Natural killer cell treated with Interleukin-12 subunit alpha and Interleukin-12 subunit beta and Interleukin-15 and Interleukin-18, amount 100 ng/mL, for 72 hours (primary cell): Measurements from ENCODE around the gene PDZRN4. TPM values are rescaled to one million over a fixed set of nuclear protein-coding genes. Genes with fewer than 3 reads are reported as not detected.
"Not testable (repeated sequence)": the region's sequence is repeated elsewhere in the genome, so short reads cannot be mapped to it uniquely, and the experiment has no call there.

Source experiments
- ATAC-seq, 2 donors: fragments of 150-1000 bp; cut with Tn5 transposase in 1 of 2; sonication (Bioruptor Pico), chemical (Tn5 transposase) in 1 of 2; 2 replicates each; pipeline ENCODE4 v1.10.0; 2021
- DNase-seq: peaks from one replicate; pipeline ENCODE4 v3.0.0; 2022; ENCODE audit warnings: low spot score
- H3K27ac Mint-ChIP-seq, 2 donors: 1 replicate in 1 of 2; 2 replicates in 1 of 2; pipeline ENCODE4 v1.8.0; 2022; ENCODE audit warnings: mixed read lengths in 2 of 2, mild to moderate bottlenecking in 1 of 2, moderate library complexity in 1 of 2
- H3K27me3 Mint-ChIP-seq, 2 donors: 1 replicate in 1 of 2; 2 replicates in 1 of 2; pipeline ENCODE4 v1.8.0; 2022; ENCODE audit warnings: mixed read lengths in 2 of 2
- H3K36me3 Mint-ChIP-seq: one replicate; pipeline ENCODE4 v1.8.0; 2022; ENCODE audit warnings: mixed read lengths
- H3K4me1 Mint-ChIP-seq, 2 donors: 1 replicate in 1 of 2; 2 replicates in 1 of 2; pipeline ENCODE4 v1.8.0; 2022; ENCODE audit warnings: low read depth in 2 of 2, mixed read lengths in 2 of 2, mild to moderate bottlenecking in 1 of 2
- H3K4me3 Mint-ChIP-seq: one replicate; pipeline ENCODE4 v1.8.0; 2022; ENCODE audit warnings: mixed read lengths
- H3K9me3 Mint-ChIP-seq: 2 replicates; pipeline ENCODE4 v1.8.0; 2022; ENCODE audit warnings: mixed read lengths
- total RNA-seq, 2 donors: library from RNA; stranded (reverse); gene quantifications; one replicate each; pipeline ENCODE4 v1.2.3, GENCODE V29; 2022

The PDZRN4 gene
- total RNA-seq, 2 donors from 2014 or later: not detected

- no peak for DNase-seq
- Mint-ChIP-seq H3K4me1 (no peaks in the 10 kb centered on the region), H3K27ac (no peak overlapping the region), H3K27me3 (peaks cover 0 to 7% of the 10 kb centered on the region in 2 donors), H3K36me3 (peaks cover 6% of the 10 kb centered on the region), H3K4me3 (no peak overlapping the region), H3K9me3 (peaks cover 6% of the 10 kb centered on the region)
- ATAC-seq: no peak
These were observed 357.6 kb downstream of the PDZRN4 start for GRCh38 chr12:41545761-41546160.

GRCh38 chr12:41547071-41547470, 359.0 kb downstream of the PDZRN4 start:
- not testable (repeated sequence) for H3K27me3 Mint-ChIP-seq, H3K4me3 Mint-ChIP-seq, H3K36me3 Mint-ChIP-seq, H3K4me1 Mint-ChIP-seq, DNase-seq, ATAC-seq, H3K9me3 Mint-ChIP-seq, H3K27ac Mint-ChIP-seq

DNA sequence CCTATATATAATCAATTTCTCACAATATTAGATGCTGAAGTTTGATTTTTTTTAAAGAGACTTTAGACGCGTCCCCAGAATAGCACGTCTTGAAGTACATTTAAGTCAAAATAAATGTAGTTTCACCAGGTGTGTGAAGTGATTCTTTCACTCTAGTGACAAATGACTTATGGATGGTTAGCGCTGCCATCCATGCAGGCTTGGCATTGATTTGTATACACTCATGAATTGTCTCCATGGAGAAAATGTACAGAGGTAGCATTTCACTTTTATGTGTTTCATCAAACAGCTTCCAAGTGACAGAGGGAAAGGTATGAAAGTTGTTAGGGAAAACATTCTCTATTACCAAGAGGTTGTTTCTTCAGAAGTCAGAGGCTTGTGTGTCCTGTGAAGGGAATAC, 360.8 kb downstream of the PDZRN4 start:
- ATAC-seq (no peak), DNase-seq (no peak)
- Mint-ChIP-seq H3K4me3 (no peak overlapping the region), H3K36me3 (peaks cover 6% of the 10 kb centered on the region), H3K27me3 (peaks cover 0 to 13% of the 10 kb centered on the region in 2 donors), H3K27ac (no peak overlapping the region), H3K9me3 (peaks cover 4% of the 10 kb centered on the region), H3K4me1 (no peaks in the 10 kb centered on the region)

GRCh38 chr12:41552588-41552987, 364.5 kb downstream of the PDZRN4 start:
- Mint-ChIP-seq H3K27me3 (peaks cover 0 to 6% of the 10 kb centered on the region in 2 donors), H3K36me3 (no peaks in the 10 kb centered on the region), H3K27ac (no peak overlapping the region), H3K4me3 (no peak overlapping the region), H3K4me1 (no peaks in the 10 kb centered on the region), H3K9me3 (peaks cover 6% of the 10 kb centered on the region)
- ATAC-seq (no peak), DNase-seq (no peak)

- H3K36me3 Mint-ChIP-seq: no peaks in the 10 kb centered on the region
- DNase-seq (no peak), ATAC-seq (no peak)
- peaks cover 10% of the 10 kb centered on the region for H3K9me3 Mint-ChIP-seq
- no peak overlapping the region for H3K4me3 Mint-ChIP-seq
- H3K27me3 Mint-ChIP-seq: peaks cover 0 to 6% of the 10 kb centered on the region in 2 donors
- H3K4me1 Mint-ChIP-seq: no peaks in the 10 kb centered on the region
- no peak overlapping the region for H3K27ac Mint-ChIP-seq
These were observed 368.1 kb downstream of the PDZRN4 start for GRCh38 chr12:41556176-41556575.

- peaks cover 0 to 5% of the 10 kb centered on the region in 2 donors for H3K27me3 Mint-ChIP-seq
- H3K4me3 Mint-ChIP-seq: no peak overlapping the region
- peaks cover 9% of the 10 kb centered on the region for H3K9me3 Mint-ChIP-seq
- no peak overlapping the region for H3K27ac Mint-ChIP-seq
- no peak for DNase-seq
- no peaks in the 10 kb centered on the region for H3K4me1 Mint-ChIP-seq
- H3K36me3 Mint-ChIP-seq: no peaks in the 10 kb centered on the region
- no peak for ATAC-seq
These were observed 369.2 kb downstream of the PDZRN4 start for GRCh38 chr12:41557344-41557743.

DNA sequence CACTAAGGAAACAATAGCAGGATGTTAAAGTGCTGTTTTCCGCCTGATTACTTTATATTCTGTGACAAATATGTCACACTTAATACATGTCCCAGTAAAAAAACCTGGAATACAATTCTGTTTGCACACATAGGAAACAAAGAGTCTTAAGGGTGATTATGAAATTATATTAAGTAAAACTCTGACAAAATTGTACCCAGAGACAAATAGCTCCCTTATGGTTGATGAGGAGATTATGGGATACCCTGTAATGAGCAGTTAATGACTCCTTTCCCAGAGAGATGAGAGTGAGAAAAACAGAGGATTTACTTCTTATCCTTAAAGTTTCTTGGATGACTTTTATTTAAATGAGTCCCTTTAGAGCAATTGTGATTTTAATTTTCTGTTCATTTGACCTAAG, 370.6 kb downstream of the PDZRN4 start:
- no peak for ATAC-seq
- H3K27me3 Mint-ChIP-seq: no peaks in the 10 kb centered on the region
- H3K9me3 Mint-ChIP-seq: peaks cover 6% of the 10 kb centered on the region
- H3K27ac Mint-ChIP-seq: no peak overlapping the region
- DNase-seq: no peak
- no peak overlapping the region for H3K4me3 Mint-ChIP-seq
- no peaks in the 10 kb centered on the region for H3K4me1 Mint-ChIP-seq
- no peaks in the 10 kb centered on the region for H3K36me3 Mint-ChIP-seq

DNA sequence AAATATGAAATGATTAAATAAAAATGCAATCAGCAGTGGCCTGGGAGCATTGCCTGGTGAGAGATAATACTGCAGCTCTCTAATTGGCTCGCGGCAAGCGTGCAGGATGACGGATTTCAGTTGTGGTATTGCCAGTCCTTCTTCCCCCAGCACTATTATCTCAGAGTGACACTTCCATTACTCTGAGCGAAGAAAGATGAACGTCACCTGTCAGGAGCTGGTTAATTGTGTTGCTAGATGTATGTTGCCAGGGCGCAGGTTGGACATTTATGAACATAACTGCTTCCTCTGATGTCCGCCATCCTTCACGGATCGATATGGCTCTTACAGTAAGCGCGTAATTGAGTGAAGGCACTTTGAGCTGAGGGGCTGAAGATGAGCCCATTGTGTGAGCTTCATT, 374.9 kb downstream of the PDZRN4 start:
- H3K4me3 Mint-ChIP-seq: no peak overlapping the region
- H3K27ac Mint-ChIP-seq: no peak overlapping the region
- H3K27me3 Mint-ChIP-seq: no peaks in the 10 kb centered on the region

DNA sequence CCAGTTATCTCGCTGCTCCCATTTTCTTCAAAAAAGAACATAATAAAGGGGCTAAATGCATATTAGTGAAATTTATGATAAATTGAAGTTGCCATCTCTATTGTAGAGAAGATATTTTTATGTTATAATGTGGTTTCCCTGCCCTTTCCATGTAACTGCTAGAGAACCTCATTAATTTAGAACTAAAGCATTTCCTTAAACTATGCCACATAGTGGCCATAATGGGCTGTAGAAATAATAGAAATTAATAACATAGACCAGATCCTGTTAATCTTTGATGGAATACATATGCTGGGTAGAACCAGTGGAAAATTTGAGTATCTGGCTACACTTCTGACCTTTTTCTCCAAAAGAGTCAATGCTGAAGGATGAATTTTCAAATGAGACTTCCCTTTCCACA, 376.7 kb downstream of the PDZRN4 start:
- ATAC-seq (no peak), DNase-seq (no peak)
- Mint-ChIP-seq H3K9me3 (peaks cover under 1% of the 10 kb centered on the region), H3K36me3 (no peaks in the 10 kb centered on the region), H3K27ac (no peak overlapping the region), H3K4me3 (no peak overlapping the region), H3K27me3 (no peaks in the 10 kb centered on the region), H3K4me1 (no peaks in the 10 kb centered on the region)

More for the DNA sequence above, 374.9 kb downstream of the PDZRN4 start:
- no peaks in the 10 kb centered on the region for H3K36me3 Mint-ChIP-seq
- H3K9me3 Mint-ChIP-seq: peaks cover 4% of the 10 kb centered on the region
- DNase-seq (no peak), ATAC-seq (no peak)
- H3K4me1 Mint-ChIP-seq: no peaks in the 10 kb centered on the region

DNA sequence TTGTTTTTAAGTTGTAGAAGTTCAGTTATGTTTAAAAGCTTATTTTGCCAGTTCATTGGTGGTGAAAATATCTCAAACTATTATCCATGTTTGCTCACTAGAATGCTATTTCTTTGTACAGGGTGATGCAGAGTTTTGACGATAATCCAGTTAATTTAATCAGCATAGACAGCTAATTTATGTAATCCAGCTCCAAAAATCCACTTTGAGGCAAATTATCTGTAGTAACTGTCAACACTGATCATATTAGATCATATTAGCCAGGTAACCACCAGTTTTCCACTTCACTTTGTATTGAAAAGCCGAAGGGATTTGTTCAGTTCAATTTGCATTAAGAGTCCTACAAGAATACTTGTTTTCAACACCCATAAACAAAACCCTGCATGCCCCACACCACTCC, 378.6 kb downstream of the PDZRN4 start:
- DNase-seq: no peak
- H3K27me3 Mint-ChIP-seq: no peaks in the 10 kb centered on the region
- no peaks in the 10 kb centered on the region for H3K36me3 Mint-ChIP-seq
- no peaks in the 10 kb centered on the region for H3K4me1 Mint-ChIP-seq
- ATAC-seq: no peak
- no peaks in the 10 kb centered on the region for H3K9me3 Mint-ChIP-seq
- H3K4me3 Mint-ChIP-seq: no peak overlapping the region
- H3K27ac Mint-ChIP-seq: no peak overlapping the region

- H3K27ac Mint-ChIP-seq: no peak overlapping the region
- no peaks in the 10 kb centered on the region for H3K9me3 Mint-ChIP-seq
- H3K36me3 Mint-ChIP-seq: no peaks in the 10 kb centered on the region
- DNase-seq: no peak
- no peaks in the 10 kb centered on the region for H3K27me3 Mint-ChIP-seq
- no peak overlapping the region for H3K4me3 Mint-ChIP-seq
- H3K4me1 Mint-ChIP-seq: no peaks in the 10 kb centered on the region
- ATAC-seq: no peak
These were observed 385.3 kb downstream of the PDZRN4 start for GRCh38 chr12:41573445-41573844.

DNA sequence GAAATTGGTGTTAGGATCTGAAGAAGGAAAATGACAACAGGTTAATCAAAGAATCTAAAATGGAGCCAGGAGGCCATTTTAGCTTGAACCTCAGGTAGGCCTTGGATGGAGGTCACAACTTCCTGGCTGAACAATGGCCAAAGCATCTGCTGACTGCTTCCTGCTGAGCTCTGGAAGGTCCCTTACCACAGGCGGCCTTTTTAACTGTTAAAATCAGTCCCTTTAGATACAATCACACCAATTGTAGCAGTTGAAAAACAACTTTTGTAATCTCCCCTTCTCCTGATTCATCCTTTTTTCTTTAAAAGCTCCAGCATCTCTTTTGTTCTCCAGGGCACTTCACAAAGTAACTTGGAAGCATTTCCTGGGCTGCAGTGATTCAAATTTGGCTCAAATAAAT, 388.8 kb downstream of the PDZRN4 start:
- DNase-seq (no peak), ATAC-seq (no peak)
- H3K27me3 Mint-ChIP-seq: no peaks in the 10 kb centered on the region
- H3K27ac Mint-ChIP-seq: no peak overlapping the region
- H3K9me3 Mint-ChIP-seq: peaks cover 12% of the 10 kb centered on the region
- no peak overlapping the region for H3K4me3 Mint-ChIP-seq
- H3K36me3 Mint-ChIP-seq: no peaks in the 10 kb centered on the region
- no peaks in the 10 kb centered on the region for H3K4me1 Mint-ChIP-seq

DNA sequence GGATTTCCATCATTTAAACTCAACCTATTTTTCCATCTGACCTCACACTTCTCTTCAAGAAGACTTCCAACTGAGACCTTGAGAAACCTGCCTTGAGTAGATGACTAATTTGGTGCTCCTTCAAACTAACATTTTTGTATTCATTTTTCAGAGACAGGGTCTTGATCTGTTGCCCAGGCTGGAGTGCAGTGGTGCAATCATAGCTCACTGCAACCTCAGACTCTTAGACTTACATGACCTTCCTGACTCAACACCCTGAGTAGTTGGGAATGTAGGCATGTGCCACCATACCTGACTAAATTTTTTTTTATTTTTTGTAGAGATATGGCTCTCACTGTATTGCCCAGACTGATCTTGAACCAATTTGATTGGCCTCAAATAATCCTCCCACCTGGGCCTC, 389.9 kb downstream of the PDZRN4 start:
- ATAC-seq: no peak

DNA sequence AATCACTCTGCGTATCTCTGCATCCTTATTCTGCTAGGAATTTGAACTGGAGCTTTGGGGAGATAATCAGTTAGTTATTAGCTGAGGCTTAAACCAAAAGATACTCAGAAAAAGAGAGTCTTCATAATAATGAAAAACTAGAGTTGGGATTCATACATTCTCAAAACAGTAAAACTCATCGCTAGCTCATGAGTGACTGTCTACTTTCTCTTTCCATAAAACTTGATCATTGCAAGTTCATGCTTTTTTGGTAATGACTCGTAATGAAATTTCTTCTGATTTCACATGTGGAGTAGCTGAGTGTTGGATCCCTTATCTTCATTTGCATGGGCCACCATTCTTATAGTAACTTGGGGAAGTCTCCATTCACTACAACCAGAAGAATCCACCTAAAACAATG, 397.7 kb downstream of the PDZRN4 start:
- Mint-ChIP-seq H3K9me3 (peaks cover 15% of the 10 kb centered on the region), H3K4me3 (no peak overlapping the region), H3K27ac (no peak overlapping the region), H3K27me3 (no peaks in the 10 kb centered on the region), H3K4me1 (no peaks in the 10 kb centered on the region), H3K36me3 (no peaks in the 10 kb centered on the region)
- ATAC-seq: no peak
- DNase-seq: no peak

More for the DNA sequence above, 389.9 kb downstream of the PDZRN4 start:
- no peaks in the 10 kb centered on the region for H3K36me3 Mint-ChIP-seq
- DNase-seq: no peak
- no peaks in the 10 kb centered on the region for H3K4me1 Mint-ChIP-seq
- H3K9me3 Mint-ChIP-seq: peaks cover 19% of the 10 kb centered on the region
- no peak overlapping the region for H3K27ac Mint-ChIP-seq
- no peaks in the 10 kb centered on the region for H3K27me3 Mint-ChIP-seq
- no peak overlapping the region for H3K4me3 Mint-ChIP-seq

DNA sequence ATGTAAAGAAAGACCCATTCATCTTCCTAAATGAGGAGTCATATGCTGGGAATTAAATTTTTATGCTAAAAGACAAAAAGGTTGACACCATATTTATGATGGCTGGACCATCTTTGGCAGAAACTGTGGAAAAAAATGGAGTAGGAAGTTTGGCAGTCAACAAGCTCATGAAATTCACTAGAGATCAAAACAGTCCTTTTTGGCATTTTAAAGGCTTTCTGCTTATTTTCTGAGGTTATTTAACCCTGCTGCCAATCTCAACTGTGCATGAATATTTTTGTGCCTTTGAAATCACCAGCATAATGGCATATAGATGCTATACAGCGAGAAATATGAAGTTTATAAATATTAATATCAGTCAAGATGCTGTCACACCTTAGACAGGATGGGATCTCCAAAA, 399.5 kb downstream of the PDZRN4 start:
- peaks cover 8% of the 10 kb centered on the region for H3K9me3 Mint-ChIP-seq
- no peak overlapping the region for H3K27ac Mint-ChIP-seq
- no peak for ATAC-seq
- H3K27me3 Mint-ChIP-seq: no peaks in the 10 kb centered on the region
- H3K36me3 Mint-ChIP-seq: no peaks in the 10 kb centered on the region
- no peak overlapping the region for H3K4me3 Mint-ChIP-seq
- no peaks in the 10 kb centered on the region for H3K4me1 Mint-ChIP-seq
- no peak for DNase-seq
